Measurements from ENCODE around the gene KCNQ1.

DNA sequence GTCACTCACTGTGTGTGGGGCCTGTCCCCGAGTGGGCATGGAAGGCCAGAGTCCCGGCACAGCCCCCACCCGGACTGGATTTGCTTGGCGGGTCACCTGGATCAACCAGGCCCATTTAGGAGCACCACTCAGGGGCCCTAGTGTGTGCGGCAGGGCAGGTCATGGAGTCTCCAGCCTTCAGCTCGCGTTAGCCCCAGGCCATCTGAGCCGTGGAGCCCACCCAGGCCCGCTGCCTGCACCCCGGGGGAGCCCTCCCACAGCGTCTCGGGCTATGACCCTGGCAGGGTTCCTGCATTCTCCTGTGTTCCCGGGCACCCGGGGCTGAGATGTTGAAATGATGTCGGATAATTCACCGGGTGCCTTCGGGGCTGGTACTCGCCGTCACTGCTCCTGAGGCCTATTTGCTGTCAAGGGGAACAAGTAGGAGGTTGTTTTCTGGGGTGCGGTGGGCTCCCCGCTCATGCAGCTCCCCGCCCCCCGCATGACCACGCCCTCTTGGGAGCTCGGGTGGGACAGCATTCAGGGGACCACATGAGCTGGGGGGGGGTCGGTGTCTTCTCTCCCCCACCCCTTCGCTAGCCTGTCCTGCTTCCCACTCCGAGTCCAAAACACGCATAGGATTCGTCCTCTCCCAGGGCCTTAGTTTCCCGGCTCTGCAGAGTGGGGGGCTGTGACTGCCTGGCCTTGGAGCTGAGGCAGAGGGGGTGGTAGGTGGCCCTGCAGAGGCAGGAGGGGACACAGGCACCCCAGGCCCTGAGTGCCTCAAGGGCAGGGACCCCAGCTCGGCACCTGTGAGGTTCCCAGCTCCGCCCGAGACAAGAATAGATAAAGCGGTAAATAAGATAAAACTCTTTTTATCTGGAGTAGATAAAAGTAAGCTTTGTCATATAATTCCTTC is 77.2 kb downstream of the KCNQ1 start:
- TF ChIP-seq YY1 (IDR thresholded peaks at IDR 0.05; ENCODE audit: borderline replicate concordance in 1 of 3, control insufficient read depth in 1 of 3, extremely low read depth in 1 of 3, insufficient read depth in 3 of 3, insufficient read length in 1 of 3, insufficient replicate concordance in 2 of 3, low read depth in 1 of 3, low read length in 2 of 3) (no peak), ZNF431 (CRISPR knock-in tag; IDR thresholded peaks at IDR 0.05) (no peak), EZH2 (IDR thresholded peaks at IDR 0.05; ENCODE audit: borderline replicate concordance, low read depth, low read length) (no peak)
- TF ChIP-seq, protein P1, sequence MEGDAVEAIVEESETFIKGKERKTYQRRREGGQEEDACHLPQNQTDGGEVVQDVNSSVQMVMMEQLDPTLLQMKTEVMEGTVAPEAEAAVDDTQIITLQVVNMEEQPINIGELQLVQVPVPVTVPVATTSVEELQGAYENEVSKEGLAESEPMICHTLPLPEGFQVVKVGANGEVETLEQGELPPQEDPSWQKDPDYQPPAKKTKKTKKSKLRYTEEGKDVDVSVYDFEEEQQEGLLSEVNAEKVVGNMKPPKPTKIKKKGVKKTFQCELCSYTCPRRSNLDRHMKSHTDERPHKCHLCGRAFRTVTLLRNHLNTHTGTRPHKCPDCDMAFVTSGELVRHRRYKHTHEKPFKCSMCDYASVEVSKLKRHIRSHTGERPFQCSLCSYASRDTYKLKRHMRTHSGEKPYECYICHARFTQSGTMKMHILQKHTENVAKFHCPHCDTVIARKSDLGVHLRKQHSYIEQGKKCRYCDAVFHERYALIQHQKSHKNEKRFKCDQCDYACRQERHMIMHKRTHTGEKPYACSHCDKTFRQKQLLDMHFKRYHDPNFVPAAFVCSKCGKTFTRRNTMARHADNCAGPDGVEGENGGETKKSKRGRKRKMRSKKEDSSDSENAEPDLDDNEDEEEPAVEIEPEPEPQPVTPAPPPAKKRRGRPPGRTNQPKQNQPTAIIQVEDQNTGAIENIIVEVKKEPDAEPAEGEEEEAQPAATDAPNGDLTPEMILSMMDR (IDR thresholded peaks at IDR 0.05 in 2 of 3, conservative IDR thresholded peaks at IDR 0.05 in 1 of 3; ENCODE audit: insufficient read depth in 2 of 3, low read depth in 1 of 3, low read length in 3 of 3) = no peak
